GM23338 (cell line): ENCODE results near the gene SEMA6C. TPM values are rescaled to one million over a fixed set of nuclear protein-coding genes. Genes with fewer than 3 reads are reported as not detected.
A peak's percentile ranks its signal among the peaks of the same experiment; 100 is the strongest.

Source experiments
- ATAC-seq: fragments of 200-7000 bp; cut with Tn5 transposase; 3 replicates; pipeline ENCODE4 v1.9.1; 2020
- DNase-seq: peaks from one replicate; pipeline ENCODE4 v3.0.0-alpha.2; 2015; ENCODE audit warnings: low spot score
- H2AFZ ChIP-seq: fragments of 200-600 bp; sonication (generic); 2 replicates; pipeline ENCODE4 v1.8.0; 2016; ENCODE audit warnings: antibody characterized with exemption, mild to moderate bottlenecking, moderate library complexity
- H3F3A ChIP-seq: fragments of 200-600 bp; sonication (generic); replicated peaks from 2 replicates; pipeline ENCODE4 v1.8.0; 2017; ENCODE audit warnings: antibody characterized with exemption, mixed run types, low read depth
- H3K27ac ChIP-seq: fragments of 200-600 bp; sonication (generic); 2 replicates; pipeline ENCODE4 v1.6.1; 2016; ENCODE audit warnings: low read depth
- H3K27me3 ChIP-seq: fragments of 200-600 bp; sonication (generic); 2 replicates; pipeline ENCODE4 v1.8.0; 2016; ENCODE audit warnings: mild to moderate bottlenecking, mixed run types, moderate library complexity; ENCODE audit not compliant: insufficient read depth
- H3K36me3 ChIP-seq: fragments of 200-600 bp; sonication (generic); 2 replicates; pipeline ENCODE4 v1.8.0; 2016; ENCODE audit warnings: mild to moderate bottlenecking; ENCODE audit not compliant: insufficient read depth
- H3K4me1 ChIP-seq: fragments of 200-600 bp; sonication (generic); 2 replicates; pipeline ENCODE4 v1.8.0; 2016; ENCODE audit warnings: mild to moderate bottlenecking, moderate library complexity; ENCODE audit not compliant: insufficient read depth
- H3K4me2 ChIP-seq: fragments of 200-600 bp; sonication (generic); 2 replicates; pipeline ENCODE4 v1.7.1; 2017; ENCODE audit warnings: mixed run types
- H3K4me3 ChIP-seq: fragments of 200-600 bp; sonication (generic); 2 replicates; pipeline ENCODE4 v1.6.1; 2016; ENCODE audit warnings: mixed run types
- H3K79me2 ChIP-seq: fragments of 200-600 bp; sonication (generic); replicated peaks from 2 replicates; pipeline ENCODE4 v1.8.0; 2017; ENCODE audit warnings: mild to moderate bottlenecking; ENCODE audit not compliant: insufficient read depth
- H3K9me2 ChIP-seq: fragments of 200-600 bp; sonication (generic); 2 replicates; pipeline ENCODE4 v1.8.0; 2017; ENCODE audit not compliant: insufficient read depth
- H4K20me1 ChIP-seq: fragments of 200-600 bp; sonication (generic); replicated peaks from 2 replicates; pipeline ENCODE4 v1.8.0; 2017; ENCODE audit warnings: mild to moderate bottlenecking; ENCODE audit not compliant: insufficient read depth
- H3K27ac Mint-ChIP-seq: 2 replicates; pipeline ENCODE4 v1.8.0; 2020; ENCODE audit warnings: inconsistent platforms, mild to moderate bottlenecking, moderate library complexity, mixed read lengths
- H3K27me3 Mint-ChIP-seq: 3 replicates; pipeline ENCODE4 v1.8.0; 2022; ENCODE audit warnings: low read depth, mild to moderate bottlenecking, moderate library complexity, mixed read lengths, inconsistent platforms; ENCODE audit not compliant: insufficient read depth, poor library complexity
- H3K36me3 Mint-ChIP-seq: 3 replicates; pipeline ENCODE4 v1.8.0; 2021; ENCODE audit warnings: low read depth, mild to moderate bottlenecking, inconsistent platforms, moderate library complexity, mixed read lengths
- H3K4me1 Mint-ChIP-seq: 3 replicates; pipeline ENCODE4 v1.8.0; 2020; ENCODE audit warnings: mild to moderate bottlenecking, inconsistent platforms, mixed read lengths
- H3K4me3 Mint-ChIP-seq: 3 replicates; pipeline ENCODE4 v1.8.0; 2021; ENCODE audit warnings: moderate library complexity, mild to moderate bottlenecking, inconsistent platforms, mixed read lengths
- H3K9me3 Mint-ChIP-seq: 3 replicates; pipeline ENCODE4 v1.8.0; 2020; ENCODE audit warnings: moderate library complexity, mild to moderate bottlenecking, inconsistent platforms, mixed read lengths
- CREB1 ChIP-seq: fragments of 250-450 bp; sonication (Bioruptor Pico); IDR thresholded peaks from 2 replicates; pipeline ENCODE4 v1.5.0; 2020; ENCODE audit warnings: low read depth, mild to moderate bottlenecking, moderate library complexity
- CTCF ChIP-seq, 2 experiments: fragments of 200-600 bp in 1 of 2; sonication (generic) in 1 of 2; conservative IDR thresholded peaks; 2 replicates each; pipeline versions ENCODE4 v1.5.1 to v1.6.1; 2016 to 2017; ENCODE audit warnings: antibody characterized with exemption in 2 of 2, low read depth in 2 of 2, mild to moderate bottlenecking in 2 of 2, moderate library complexity in 1 of 2
- ETS1 ChIP-seq: IDR thresholded peaks from 2 replicates; pipeline ENCODE4 v1.6.1; 2016; ENCODE audit warnings: antibody characterized with exemption
- EZH2 ChIP-seq: fragments of 200-600 bp; sonication (generic); IDR thresholded peaks from one replicate; pipeline ENCODE4 v1.8.0; 2017; ENCODE audit warnings: antibody characterized with exemption, mild to moderate bottlenecking, low read depth; ENCODE audit not compliant: unreplicated experiment
- EZH2phosphoT487 ChIP-seq: fragments of 200-600 bp; sonication (generic); IDR thresholded peaks from one replicate; pipeline ENCODE4 v1.8.1; 2018; ENCODE audit warnings: antibody characterized with exemption; ENCODE audit not compliant: unreplicated experiment
- JUNB ChIP-seq: IDR thresholded peaks from one replicate; pipeline ENCODE4 v1.6.1; 2016; ENCODE audit warnings: antibody characterized with exemption; ENCODE audit not compliant: unreplicated experiment
- NANOG ChIP-seq: IDR thresholded peaks from 2 replicates; pipeline ENCODE4 v1.6.1; 2016; ENCODE audit warnings: antibody characterized with exemption, borderline replicate concordance
- POLR2AphosphoS5 ChIP-seq: IDR thresholded peaks from 2 replicates; pipeline ENCODE4 v1.6.1; 2016; ENCODE audit warnings: antibody characterized with exemption, low read depth
- REST ChIP-seq: IDR thresholded peaks from one replicate; pipeline ENCODE4 v1.6.1; 2018; ENCODE audit warnings: antibody characterized with exemption; ENCODE audit not compliant: unreplicated experiment
- STAT1 ChIP-seq: IDR thresholded peaks from one replicate; pipeline ENCODE4 v1.6.1; 2016; ENCODE audit warnings: antibody characterized with exemption; ENCODE audit not compliant: unreplicated experiment
- ZNF114 ChIP-seq: fragments of 250-450 bp; sonication (Bioruptor Pico); IDR thresholded peaks from 2 replicates; pipeline ENCODE4 v1.5.0; 2020; ENCODE audit warnings: mild to moderate bottlenecking, moderate library complexity
- ZNF331 ChIP-seq: fragments of 250-450 bp; sonication (Bioruptor Pico); IDR thresholded peaks from 2 replicates; pipeline ENCODE4 v1.5.0; 2020; ENCODE audit warnings: low read depth, mild to moderate bottlenecking, moderate library complexity
- ZNF462 ChIP-seq: fragments of 250-450 bp; sonication (Bioruptor Pico); IDR thresholded peaks from 2 replicates; pipeline ENCODE4 v1.5.0; 2020; ENCODE audit warnings: mild to moderate bottlenecking, moderate library complexity
- polyA plus RNA-seq: library from polyadenylated mRNA; unstranded; fragments of >200 nt; fragmentation: Nextera tagmentation; extraction: Ambion mirVana; gene quantifications from 2 replicates; pipeline ENCODE4 v1.2.1, GENCODE V29; 2016
- total RNA-seq: library from RNA; depleted of rRNA; stranded (reverse); fragments of >200 nt; shearing (Covaris generic); gene quantifications from 2 replicates; pipeline ENCODE4 v1.2.3, GENCODE V29; 2014

SEMA6C gene
- total and polyA plus RNA-seq, 2 experiments from 2014 or later, result 6.2 to 12.3 TPM

- TF ChIP-seq CREB1 (no peak), ZNF331 (CRISPR knock-in tag) (no peak), POLR2AphosphoS5 (no peak), JUNB (no peak), EZH2 (no peak), ZNF114 (no peak), ZNF462 (CRISPR knock-in tag) (no peak), REST (no peak), STAT1 (no peak), NANOG (no peak), ETS1 (no peak), EZH2phosphoT487 (no peak), CTCF (conservative IDR thresholded peaks at IDR 0.05; ENCODE audit: low read depth in 2 of 2) (no peak)
- H3K4me1 ChIP-seq, result peaks cover 35% of the 10 kb centered on the region
- H3K79me2 ChIP-seq, result no peaks in the 10 kb centered on the region; the same call in 1 of the 2 replicates
- H3K36me3 Mint-ChIP-seq, result no peaks in the 10 kb centered on the region; the same call in 2 of the 3 replicates
- H3K4me3 ChIP-seq, result peak overlapping the region; percentile 96
- DNase-seq (peak; percentile 46), ATAC-seq (peak; percentile 1)
- peak overlapping the region; percentile 82 for H3K4me3 Mint-ChIP-seq
- peaks cover 5% of the 10 kb centered on the region; the same call in 1 of the 2 replicates for H4K20me1 ChIP-seq
- peak overlapping the region; percentile 39; the same call in 1 of the 2 replicates for H3K27ac ChIP-seq
- no peaks in the 10 kb centered on the region for H3K9me3 Mint-ChIP-seq
- H3K36me3 ChIP-seq, result no peaks in the 10 kb centered on the region
- H3K27me3 Mint-ChIP-seq, result peaks cover 33% of the 10 kb centered on the region
- H3K27ac Mint-ChIP-seq, result no peak overlapping the region; the same call in 1 of the 2 replicates
- H2AFZ ChIP-seq, result peak overlapping the region; percentile 91
- peak overlapping the region; percentile 98 for H3K4me2 ChIP-seq
- no peaks in the 10 kb centered on the region for H3K9me2 ChIP-seq
- peaks cover 9% of the 10 kb centered on the region; the same call in 1 of the 2 replicates for H3F3A ChIP-seq
- H3K4me1 Mint-ChIP-seq, result peaks cover 39% of the 10 kb centered on the region
- H3K27me3 ChIP-seq, result peaks cover 35% of the 10 kb centered on the region
Measured at GRCh38 chr1:151144474-151145303, 1.7 kb downstream of the SEMA6C start.
